ENCODE data around the gene RAB22A.

DNA sequence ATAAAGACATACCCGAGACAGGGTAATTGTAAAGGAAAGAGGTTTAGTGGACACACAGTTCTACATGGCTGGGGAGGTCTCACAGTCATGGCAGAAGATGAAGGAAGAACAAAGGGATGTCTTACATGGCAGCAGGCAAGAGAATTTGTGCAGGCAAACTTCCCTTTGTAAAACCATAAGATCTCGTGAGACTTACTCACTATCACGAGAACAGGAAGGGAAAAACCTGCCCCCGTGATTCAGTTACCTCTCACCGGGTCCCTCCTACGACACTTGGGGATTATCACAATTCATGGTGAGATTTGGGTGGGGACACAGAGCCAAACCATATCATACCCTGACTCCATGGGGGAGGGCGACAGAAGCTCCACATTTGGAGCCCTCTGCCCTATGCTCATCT is 72.1 kb downstream of the RAB22A start:
- TF ChIP-seq, protein P1, sequence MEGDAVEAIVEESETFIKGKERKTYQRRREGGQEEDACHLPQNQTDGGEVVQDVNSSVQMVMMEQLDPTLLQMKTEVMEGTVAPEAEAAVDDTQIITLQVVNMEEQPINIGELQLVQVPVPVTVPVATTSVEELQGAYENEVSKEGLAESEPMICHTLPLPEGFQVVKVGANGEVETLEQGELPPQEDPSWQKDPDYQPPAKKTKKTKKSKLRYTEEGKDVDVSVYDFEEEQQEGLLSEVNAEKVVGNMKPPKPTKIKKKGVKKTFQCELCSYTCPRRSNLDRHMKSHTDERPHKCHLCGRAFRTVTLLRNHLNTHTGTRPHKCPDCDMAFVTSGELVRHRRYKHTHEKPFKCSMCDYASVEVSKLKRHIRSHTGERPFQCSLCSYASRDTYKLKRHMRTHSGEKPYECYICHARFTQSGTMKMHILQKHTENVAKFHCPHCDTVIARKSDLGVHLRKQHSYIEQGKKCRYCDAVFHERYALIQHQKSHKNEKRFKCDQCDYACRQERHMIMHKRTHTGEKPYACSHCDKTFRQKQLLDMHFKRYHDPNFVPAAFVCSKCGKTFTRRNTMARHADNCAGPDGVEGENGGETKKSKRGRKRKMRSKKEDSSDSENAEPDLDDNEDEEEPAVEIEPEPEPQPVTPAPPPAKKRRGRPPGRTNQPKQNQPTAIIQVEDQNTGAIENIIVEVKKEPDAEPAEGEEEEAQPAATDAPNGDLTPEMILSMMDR (IDR thresholded peaks at IDR 0.05), result no peak
- TF ChIP-seq POLR2AphosphoS5 (IDR thresholded peaks at IDR 0.05) (no peak), POLR2A (IDR thresholded peaks at IDR 0.05) (no peak)
